ENCODE measurements around the gene NRCAM. TPM values are rescaled to one million over a fixed set of nuclear protein-coding genes. Genes with fewer than 3 reads are reported as not detected.

Gene NRCAM
- polyA plus RNA-seq, 1 donor (not counting 4 experiments of a cell fraction or from before 2014, with no cell fraction given) = 4.0 TPM

DNA sequence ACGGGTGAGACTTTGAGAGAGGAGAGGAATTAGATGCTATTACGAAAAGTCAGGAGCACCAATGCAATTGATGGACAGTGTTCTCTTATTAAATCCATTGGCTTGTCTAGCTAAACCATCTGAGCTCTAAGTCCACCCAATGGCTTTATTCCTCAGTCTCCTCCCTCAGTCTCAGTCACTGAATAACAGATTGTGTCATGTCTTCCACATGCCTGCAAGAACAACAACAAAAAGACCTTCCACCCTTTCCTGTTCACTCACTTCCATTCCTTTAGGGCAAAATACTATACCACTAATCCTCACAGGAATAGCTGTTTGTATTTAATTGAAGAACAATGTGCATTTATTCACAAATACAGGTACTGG lies 171.2 kb downstream of the NRCAM start:
- Histone ChIP-seq H3K9ac (ENCODE audit: control insufficient read depth, extremely low read depth, insufficient read depth, low read length) (no peak overlapping the region), H3K36me3 (ENCODE audit: control insufficient read depth in 2 of 2, extremely low read depth in 1 of 2, insufficient read depth in 2 of 2, low read length in 2 of 2) (no peaks in the 10 kb centered on the region), H3K4me1 (ENCODE audit: control insufficient read depth, extremely low read depth, insufficient read depth, low read length) (peaks cover 20% of the 10 kb centered on the region), H3K4me3 (ENCODE audit: control insufficient read depth in 2 of 3, extremely low read depth in 1 of 3, insufficient read depth in 2 of 3, low read depth in 1 of 3, low read length in 3 of 3) (no peak overlapping the region), H3K4me2 (ENCODE audit: control insufficient read depth, extremely low read depth, insufficient read depth, low read depth, low read length) (peak overlapping the region; percentile 7), H3K79me2 (ENCODE audit: control insufficient read depth, insufficient read depth, low read length) (no peaks in the 10 kb centered on the region), H3K27ac (ENCODE audit: control insufficient read depth, insufficient read depth, low read length) (no peak overlapping the region), H3K9me3 (ENCODE audit: control insufficient read depth, low read depth, low read length) (no peaks in the 10 kb centered on the region), H4K20me1 (ENCODE audit: control insufficient read depth, extremely low read depth, insufficient read depth, low read length) (no peaks in the 10 kb centered on the region), H3K27me3 (ENCODE audit: control insufficient read depth, extremely low read depth, insufficient read depth, low read length) (no peaks in the 10 kb centered on the region), H3K9me1 (ENCODE audit: control insufficient read depth, extremely low read depth, insufficient read depth, low read length) (no peaks in the 10 kb centered on the region), H2AFZ (ENCODE audit: control insufficient read depth, low read length) (peak overlapping the region; percentile 0)
- DNase-seq (ENCODE audit: low read depth, low spot score) (no peak), FAIRE-seq (no peak)
- no peak for TF ChIP-seq EZH2 (IDR thresholded peaks at IDR 0.05; ENCODE audit: low read length)
- TF ChIP-seq, protein P1, sequence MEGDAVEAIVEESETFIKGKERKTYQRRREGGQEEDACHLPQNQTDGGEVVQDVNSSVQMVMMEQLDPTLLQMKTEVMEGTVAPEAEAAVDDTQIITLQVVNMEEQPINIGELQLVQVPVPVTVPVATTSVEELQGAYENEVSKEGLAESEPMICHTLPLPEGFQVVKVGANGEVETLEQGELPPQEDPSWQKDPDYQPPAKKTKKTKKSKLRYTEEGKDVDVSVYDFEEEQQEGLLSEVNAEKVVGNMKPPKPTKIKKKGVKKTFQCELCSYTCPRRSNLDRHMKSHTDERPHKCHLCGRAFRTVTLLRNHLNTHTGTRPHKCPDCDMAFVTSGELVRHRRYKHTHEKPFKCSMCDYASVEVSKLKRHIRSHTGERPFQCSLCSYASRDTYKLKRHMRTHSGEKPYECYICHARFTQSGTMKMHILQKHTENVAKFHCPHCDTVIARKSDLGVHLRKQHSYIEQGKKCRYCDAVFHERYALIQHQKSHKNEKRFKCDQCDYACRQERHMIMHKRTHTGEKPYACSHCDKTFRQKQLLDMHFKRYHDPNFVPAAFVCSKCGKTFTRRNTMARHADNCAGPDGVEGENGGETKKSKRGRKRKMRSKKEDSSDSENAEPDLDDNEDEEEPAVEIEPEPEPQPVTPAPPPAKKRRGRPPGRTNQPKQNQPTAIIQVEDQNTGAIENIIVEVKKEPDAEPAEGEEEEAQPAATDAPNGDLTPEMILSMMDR (optimal IDR thresholded peaks at IDR 0.05 in 1 of 3, IDR thresholded peaks at IDR 0.05 in 1 of 3, conservative IDR thresholded peaks at IDR 0.05 in 1 of 3; ENCODE audit: extremely low read depth in 1 of 3, insufficient read depth in 2 of 3, low read length in 3 of 3) = no peak
- dilution Hi-C loops (cut with MboI; ENCODE audit: extremely low pct_ligation_motif_present, low sequenced_read_pairs) = no loop called here

DNA sequence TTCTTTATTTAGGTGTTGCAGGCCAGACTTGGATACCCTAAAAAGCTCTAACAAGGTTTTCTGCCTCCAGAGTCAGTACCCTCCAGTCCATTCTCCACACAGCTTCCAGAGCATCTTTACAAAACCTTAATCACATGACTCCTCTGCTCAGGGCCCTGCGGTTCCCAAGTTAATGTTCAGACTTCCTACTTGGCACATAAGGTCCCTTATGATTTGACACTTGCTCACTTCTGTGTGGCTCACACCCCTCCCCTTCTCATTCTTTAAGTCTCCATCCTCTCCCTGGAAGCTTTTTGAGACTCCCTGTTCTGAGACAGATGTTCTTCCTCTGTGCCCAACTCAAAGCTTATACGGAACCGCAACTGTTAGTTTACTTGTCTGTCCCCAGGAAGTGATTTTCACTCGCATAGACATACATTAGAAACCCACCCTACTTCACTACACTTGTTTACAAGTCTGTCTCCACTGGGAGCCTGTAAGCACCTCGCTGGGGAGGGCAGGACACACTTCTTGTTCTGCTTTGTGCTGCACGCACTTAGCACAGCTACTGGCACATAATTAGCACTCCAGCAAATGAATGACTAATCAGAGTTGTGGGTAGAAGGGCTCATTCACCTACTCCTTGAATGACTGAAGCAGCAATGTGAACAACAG lies 171.8 kb downstream of the NRCAM start:
- H3K4me2 ChIP-seq (ENCODE audit: control insufficient read depth, extremely low read depth, insufficient read depth, low read depth, low read length) = peak overlapping the region; percentile 7
- no peaks in the 10 kb centered on the region for H3K27me3 ChIP-seq (ENCODE audit: control insufficient read depth, extremely low read depth, insufficient read depth, low read length)
- H3K79me2 ChIP-seq (ENCODE audit: control insufficient read depth, insufficient read depth, low read length) = no peaks in the 10 kb centered on the region
- no peaks in the 10 kb centered on the region for H3K36me3 ChIP-seq (ENCODE audit: control insufficient read depth in 2 of 2, extremely low read depth in 1 of 2, insufficient read depth in 2 of 2, low read length in 2 of 2)
- no peak overlapping the region for H3K27ac ChIP-seq (ENCODE audit: control insufficient read depth, insufficient read depth, low read length)
- no peaks in the 10 kb centered on the region for H3K9me3 ChIP-seq (ENCODE audit: control insufficient read depth, low read depth, low read length)
- FAIRE-seq = peak; percentile 79
- no peak overlapping the region for H3K9ac ChIP-seq (ENCODE audit: control insufficient read depth, extremely low read depth, insufficient read depth, low read length)
- H2AFZ ChIP-seq (ENCODE audit: control insufficient read depth, low read length) = peak overlapping the region; percentile 0
- no peaks in the 10 kb centered on the region for H3K9me1 ChIP-seq (ENCODE audit: control insufficient read depth, extremely low read depth, insufficient read depth, low read length)
- H4K20me1 ChIP-seq (ENCODE audit: control insufficient read depth, extremely low read depth, insufficient read depth, low read length) = no peaks in the 10 kb centered on the region
- no peak overlapping the region for H3K4me3 ChIP-seq (ENCODE audit: control insufficient read depth in 2 of 3, extremely low read depth in 1 of 3, insufficient read depth in 2 of 3, low read depth in 1 of 3, low read length in 3 of 3)
- H3K4me1 ChIP-seq (ENCODE audit: control insufficient read depth, extremely low read depth, insufficient read depth, low read length) = peaks cover 20% of the 10 kb centered on the region
- no peak for TF ChIP-seq EZH2 (IDR thresholded peaks at IDR 0.05; ENCODE audit: low read length)
- TF ChIP-seq, protein P1 (optimal IDR thresholded peaks at IDR 0.05 in 1 of 3, IDR thresholded peaks at IDR 0.05 in 1 of 3, conservative IDR thresholded peaks at IDR 0.05 in 1 of 3; ENCODE audit: extremely low read depth in 1 of 3, insufficient read depth in 2 of 3, low read length in 3 of 3) = no peak
- dilution Hi-C loops (cut with MboI; ENCODE audit: extremely low pct_ligation_motif_present, low sequenced_read_pairs) = no loop called here
- DNase-seq (ENCODE audit: low read depth, low spot score) = no peak

Data from keratinocyte (primary cell).